Central memory CD4-positive, alpha-beta T cell (primary cell): ENCODE data around the gene NTPCR.

Experiments used
- DNase-seq: peaks from one replicate; pipeline ENCODE4 v3.0.0; 2022

Gene NTPCR

GRCh38 chr1:233019778-233020325, 69.4 kb downstream of the NTPCR start:
- no peak for DNase-seq

GRCh38 chr1:233020426-233020825, 70.0 kb downstream of the NTPCR start:
- no peak for DNase-seq

GRCh38 chr1:233022246-233022645, 71.8 kb downstream of the NTPCR start:
- DNase-seq = no peak

GRCh38 chr1:233024199-233024598, 73.8 kb downstream of the NTPCR start:
- DNase-seq = no peak

GRCh38 chr1:233025157-233025556, 74.7 kb downstream of the NTPCR start:
- no peak for DNase-seq

GRCh38 chr1:233025567-233025966, 75.2 kb downstream of the NTPCR start:
- DNase-seq = no peak

- DNase-seq = no peak
These were observed 76.6 kb downstream of the NTPCR start for GRCh38 chr1:233027046-233027445.

GRCh38 chr1:233031521-233031920, 81.1 kb downstream of the NTPCR start:
- DNase-seq = no peak

- no peak for DNase-seq
These were observed 82.5 kb downstream of the NTPCR start for GRCh38 chr1:233032916-233033315.

GRCh38 chr1:233033361-233033760, 83.0 kb downstream of the NTPCR start:
- no peak for DNase-seq
